ENCODE measurements around the gene MED13L. TPM values are rescaled to one million over a fixed set of nuclear protein-coding genes. Genes with fewer than 3 reads are reported as not detected.

The MED13L gene
- total RNA-seq, 1 donor from 2014 or later: 79.3 TPM

DNA sequence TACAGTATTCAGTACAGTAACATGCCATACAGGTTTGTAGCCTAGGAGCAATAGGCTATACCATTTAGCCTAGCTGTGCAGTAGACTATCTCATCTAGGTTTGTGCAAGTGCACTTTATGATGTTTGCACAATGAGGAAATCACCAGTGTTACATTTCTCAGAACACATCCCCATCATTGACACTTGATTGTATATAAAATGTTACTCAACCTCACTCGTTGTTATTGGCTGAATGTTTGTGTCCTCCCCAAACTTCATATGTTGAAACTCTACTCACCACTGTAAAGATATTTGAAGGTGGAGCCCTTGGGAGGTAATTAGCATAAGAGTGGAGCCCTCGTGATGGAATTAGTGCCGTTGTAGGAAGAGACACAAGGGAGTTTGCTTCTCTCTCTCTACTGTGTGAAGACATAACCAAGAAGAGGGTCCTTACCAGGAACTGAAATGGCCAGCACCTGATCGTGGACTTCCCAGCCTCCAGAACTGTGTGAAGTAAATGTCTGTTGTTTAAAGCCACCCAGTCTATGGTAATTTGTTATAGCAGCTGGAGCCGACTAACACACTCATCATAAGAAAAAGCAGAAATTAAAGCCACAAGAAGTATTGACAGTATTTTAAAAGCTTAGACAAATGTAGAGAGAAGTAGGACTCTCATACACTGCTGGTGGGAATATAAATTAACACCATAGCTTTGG lies 3.2 kb upstream of the MED13L start:
- intact Hi-C loops (cut with micrococcal nuclease): no loop called here

DNA sequence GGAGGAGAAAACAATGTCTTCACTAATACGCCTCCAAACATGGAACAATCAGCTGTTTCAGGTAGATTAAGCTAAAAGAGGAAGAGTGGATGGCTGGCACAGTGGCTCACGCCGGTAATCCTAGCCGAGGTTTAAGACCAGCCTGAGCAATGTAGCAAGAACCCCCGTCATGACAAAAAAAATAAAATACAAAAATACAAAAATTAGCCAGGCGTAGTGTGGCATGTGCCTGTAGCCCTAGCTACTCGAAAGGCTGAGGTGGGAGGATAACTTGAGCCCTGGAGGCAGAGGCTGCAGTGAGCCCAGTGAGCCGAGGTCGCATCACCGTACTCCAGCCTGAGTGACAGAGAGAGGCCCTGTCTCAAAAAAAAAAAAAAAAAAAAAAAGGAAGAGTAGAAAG lies 1.2 kb upstream of the MED13L start:
- intact Hi-C loops (cut with micrococcal nuclease): loop anchor here (5.0 kb wide), 4 partner anchors 44 to 394 kb away; no protein-coding TSS in a partner anchor

DNA sequence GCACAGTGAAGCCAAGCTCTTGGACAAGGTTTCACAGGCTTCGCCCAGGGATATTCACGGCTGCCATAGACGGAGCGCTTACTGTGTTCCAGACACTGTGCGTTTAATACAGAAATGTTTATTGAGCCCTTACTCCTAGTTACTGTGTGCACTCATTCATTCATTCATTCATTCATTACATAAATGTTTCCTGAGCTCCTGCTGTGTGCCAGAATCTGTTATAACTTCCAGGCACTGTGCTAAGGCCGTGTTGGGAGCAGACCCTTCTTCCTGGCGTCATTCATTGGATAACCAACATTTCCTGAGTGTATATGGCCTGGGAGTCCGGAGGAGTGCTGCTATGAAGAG lies 760 bp upstream of the MED13L start:
- intact Hi-C loops (cut with micrococcal nuclease): loop anchor here (5.0 kb wide), 4 partner anchors 44 to 394 kb away; no protein-coding TSS in a partner anchor

DNA sequence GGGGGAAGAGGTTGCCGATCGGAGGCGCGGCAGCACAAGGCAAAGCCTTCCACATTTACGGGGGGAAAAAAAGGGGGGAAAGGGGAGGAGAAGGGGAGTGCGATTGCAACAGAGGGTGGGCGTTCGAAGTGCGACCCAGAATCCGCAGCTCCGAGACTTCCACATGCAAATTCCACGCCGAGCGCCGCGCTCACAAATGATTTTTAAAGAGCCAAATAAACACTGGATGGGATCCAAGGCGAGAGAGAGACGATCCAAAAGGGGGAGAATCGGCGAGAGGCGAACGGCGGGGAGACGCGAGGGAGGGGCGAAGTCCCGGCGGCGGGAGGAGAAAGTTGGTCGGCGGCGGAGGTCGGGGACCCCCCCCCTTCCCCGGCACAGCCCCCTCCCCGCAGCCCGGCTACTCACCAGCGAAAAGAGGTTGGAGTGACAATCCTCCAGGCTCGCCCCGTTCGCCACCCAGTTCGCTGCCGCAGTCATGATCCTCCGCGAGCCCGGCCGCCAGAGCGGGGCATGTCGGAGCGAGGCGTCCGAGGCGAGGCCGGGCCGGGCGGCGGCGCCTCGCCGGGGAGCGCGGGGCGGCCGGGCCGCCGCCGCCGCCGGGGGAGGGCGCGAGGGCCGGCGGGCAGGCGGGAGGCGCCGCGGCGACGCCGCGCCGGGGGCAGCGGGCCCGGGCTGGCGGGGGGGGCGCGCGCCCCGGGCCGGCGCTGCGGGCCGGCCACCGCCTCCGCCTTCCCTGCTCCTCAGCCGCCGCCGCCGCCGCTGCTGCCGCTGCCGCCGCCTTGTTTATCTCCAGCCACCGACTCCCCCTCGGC lies 634 bp downstream of the MED13L start:
- intact Hi-C loops (cut with micrococcal nuclease): loop anchor here (1.0 to 5.0 kb wide), 11 partner anchors 40 to 542 kb away; partner anchors contain the start of gene MAP1LC3B2

DNA sequence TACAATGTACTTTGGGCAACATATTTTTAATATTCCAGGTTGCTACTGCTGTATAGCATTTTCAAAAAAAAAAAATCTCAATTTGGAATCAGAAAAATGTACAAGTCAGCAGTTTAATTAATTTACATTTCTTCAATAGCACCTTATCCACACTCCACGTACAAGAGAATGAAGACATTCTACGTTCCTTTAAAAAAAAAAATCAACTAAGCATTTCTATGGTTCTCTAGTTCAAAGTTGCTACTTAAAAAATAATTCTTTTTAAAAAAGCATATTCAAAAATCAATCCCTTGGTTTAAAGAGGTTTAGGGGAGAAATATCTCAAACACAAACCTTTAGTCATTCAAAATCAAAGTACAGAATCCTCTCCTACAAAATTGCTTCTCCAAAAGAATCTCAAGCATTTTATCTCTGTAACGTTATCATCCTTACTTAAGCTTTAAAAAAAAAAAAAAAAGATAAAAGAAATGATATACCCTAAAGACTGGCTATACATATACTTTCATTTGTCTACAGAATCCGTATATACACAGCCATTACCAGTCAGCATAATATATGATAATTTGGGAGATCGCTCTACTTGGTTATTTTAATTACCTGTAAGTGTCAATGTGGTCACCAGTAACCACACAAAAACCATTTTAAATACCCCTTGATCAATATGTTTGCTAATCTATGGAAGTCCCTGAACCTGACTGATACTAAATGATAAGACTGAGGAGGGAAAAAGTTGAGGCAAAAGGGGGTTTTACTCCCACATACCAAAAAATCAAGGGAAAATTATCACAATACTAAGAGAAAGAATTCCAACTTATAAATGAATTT lies 2.7 kb downstream of the MED13L start:
- intact Hi-C loops (cut with micrococcal nuclease): loop anchor here (5.0 kb wide), 4 partner anchors 48 to 398 kb away; no protein-coding TSS in a partner anchor

DNA sequence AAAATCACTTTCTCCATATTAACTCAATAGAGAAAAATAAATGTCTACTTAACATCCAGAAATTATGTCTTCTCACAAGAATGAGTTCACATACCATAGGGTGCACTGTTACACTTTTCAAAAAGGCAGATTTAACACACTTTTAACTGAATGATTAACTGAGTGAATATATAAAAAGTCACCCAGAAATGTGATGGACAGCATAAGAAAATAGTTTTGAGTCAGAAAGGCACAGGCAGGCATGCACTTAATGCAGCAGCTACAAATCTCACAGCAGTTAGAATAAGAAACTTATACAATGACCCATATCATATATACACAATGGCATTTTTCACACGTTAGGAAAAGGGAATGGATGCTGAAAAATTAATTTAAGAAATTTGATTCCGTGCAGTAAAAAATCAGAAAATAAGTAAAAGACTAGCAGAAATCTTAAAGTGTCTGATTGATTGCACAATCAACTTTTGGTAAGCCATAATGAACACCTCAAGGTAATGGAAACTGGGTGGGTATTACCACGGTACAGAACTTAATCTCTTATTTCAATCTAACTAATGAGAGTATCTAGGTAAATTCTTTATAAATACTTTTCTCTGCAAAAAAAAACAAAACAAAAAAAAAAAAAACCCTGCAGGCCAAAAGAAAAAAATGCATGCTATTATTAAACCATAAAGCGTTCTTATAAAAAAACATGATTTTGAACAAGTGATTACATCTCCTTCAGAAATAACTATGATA lies 3.5 kb downstream of the MED13L start:
- intact Hi-C loops (cut with micrococcal nuclease): no loop called here

DNA sequence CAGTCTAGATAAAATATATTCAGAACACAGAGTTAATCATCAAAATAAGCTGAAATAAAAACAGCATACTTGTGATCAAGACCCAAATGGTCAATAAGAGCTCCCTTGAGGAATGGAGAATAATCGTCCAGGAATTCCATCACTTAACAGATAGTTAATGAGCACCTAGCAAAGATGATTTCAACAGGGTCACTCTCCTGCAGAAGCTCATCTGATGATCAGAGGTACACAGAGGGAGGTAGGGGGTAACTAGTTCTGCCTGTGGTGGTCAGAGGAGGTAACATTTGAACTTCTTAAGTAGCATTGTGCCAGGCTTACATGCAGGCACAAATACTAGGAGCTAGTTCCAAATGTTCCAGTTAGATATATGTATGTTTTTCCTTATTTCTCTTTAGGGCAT lies 9.5 kb downstream of the MED13L start:
- intact Hi-C loops (cut with micrococcal nuclease): no loop called here

DNA sequence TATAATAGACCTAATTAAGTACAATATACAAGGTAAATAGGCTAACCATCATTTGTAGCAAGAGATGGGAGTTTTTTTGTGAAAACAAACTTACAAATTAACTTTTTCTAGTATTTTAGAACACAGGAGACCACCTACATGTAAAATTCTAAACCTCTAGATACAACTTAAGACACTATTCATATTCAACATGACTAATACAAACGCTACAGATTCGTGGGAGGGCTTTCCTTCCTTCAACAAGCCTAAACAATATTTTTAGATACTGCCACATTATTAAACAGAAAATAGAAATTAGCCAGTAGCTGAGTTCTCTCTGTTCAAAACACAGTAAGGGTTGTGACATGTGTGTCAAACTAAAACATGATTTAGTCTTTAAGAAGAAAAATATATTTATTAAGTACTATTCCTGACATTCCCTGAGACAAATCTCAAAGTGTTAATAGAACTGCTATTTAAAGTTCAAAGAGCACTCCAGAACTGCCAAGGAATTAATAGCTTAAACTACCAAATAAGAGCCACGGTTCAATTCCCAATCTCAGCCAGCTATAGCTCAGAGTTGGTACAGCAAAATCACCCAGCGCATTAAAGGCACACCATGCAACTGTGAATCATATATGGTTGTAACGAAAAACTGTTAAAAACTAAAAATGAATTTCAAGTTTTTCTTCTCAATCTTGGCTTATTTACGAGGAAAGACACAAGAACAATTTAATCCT lies 10.7 kb downstream of the MED13L start:
- intact Hi-C loops (cut with micrococcal nuclease): no loop called here

DNA sequence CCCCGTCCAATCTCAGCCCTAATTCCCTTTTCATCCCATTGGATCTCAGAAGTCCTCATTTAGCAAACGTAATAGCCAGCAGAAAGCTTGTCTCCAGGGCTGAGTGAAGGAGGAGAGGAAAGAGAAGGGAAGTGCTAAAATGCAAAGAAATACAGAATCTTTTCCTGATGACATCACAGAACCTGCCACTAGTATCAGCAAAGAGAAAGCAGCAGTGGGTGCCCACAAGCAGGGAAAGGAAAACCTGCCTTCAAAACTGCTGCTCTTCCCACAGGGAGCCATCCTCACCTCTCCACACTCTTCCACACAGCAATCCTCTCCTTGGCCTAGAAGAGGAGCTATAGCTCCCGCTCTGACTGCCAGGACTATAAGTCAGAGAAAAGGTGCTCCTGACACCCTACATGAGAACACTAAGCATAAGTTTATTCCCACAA lies 11.3 kb downstream of the MED13L start:
- intact Hi-C loops (cut with micrococcal nuclease): no loop called here

DNA sequence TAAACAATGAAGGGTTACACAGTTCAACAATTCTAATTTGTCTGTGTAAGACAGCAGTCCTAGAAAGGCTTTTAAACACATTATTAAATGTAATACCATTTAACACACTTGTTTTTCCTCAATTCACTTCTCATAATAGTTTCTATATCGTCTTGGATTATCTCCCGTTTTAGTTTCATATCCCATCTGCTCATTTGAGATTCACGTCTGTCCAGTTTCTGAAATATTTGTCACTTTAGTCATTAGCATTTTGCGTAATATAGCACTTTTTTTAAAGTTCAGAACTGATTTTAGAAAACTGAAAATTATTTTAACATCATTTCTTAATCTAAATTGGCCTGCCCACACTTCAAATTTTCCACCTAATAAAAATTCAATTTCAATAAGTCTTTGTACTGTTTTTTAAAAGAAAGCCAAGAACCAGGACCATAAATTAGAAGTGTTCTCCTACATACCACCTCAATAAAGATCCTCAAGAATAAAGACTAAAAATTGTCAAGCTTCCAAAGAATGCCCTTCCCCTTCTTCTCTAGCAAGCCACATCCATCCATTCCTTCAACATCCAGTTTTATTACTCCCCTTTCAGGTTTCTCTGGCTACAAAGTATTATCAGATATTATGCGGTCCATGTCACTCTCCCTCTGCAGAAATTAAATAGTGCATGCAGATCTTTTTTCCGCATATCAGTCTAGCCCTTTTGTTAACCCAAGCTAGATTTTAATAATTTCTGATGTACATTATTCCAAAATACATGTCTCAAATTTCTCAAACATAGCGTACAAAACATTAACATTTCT lies 11.9 kb downstream of the MED13L start:
- intact Hi-C loops (cut with micrococcal nuclease): no loop called here

DNA sequence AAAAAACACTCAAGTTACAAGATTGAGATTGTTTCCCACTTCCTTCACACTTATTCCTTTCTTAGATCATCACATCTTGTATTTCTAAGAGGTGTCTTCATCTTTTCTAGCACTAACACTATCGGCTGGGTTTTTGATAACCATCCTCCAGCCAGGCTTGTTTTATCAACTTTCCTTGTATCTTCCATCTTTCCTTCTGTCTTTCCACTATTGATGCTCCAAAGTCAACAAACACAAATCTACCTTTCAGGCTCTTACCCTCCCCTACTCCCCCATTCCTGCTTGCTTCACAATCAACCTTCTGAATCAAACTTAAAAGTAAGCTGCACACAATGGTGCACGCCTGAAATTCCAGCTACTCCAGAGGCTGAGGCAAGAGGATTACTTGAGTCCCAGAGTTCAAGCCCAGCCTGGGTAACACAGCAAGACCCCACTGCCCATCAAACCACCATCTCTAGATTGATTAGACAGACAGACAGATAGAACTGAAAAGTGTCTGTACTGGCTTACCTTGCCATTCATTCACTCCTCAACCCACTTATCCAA lies 12.9 kb downstream of the MED13L start:
- intact Hi-C loops (cut with micrococcal nuclease): no loop called here

DNA sequence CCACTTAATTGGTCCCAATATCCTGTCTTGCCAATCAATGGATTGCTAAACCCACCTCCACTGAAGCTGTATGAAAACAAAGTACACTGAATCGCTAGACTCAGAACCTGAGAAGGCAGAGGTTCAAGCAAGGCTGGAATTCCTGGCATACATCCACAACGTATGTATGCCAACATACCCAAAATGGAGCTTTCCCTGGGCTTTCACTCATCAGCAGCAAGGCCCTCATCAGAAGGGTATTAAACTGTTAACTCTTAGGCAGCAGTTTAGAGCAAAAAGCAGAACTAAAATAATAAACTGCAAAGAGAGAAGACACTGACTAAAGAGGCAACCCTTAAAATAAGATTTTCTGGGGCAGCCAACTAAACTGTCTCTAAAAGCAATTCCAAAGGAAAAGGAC lies 13.6 kb downstream of the MED13L start:
- intact Hi-C loops (cut with micrococcal nuclease): no loop called here

DNA sequence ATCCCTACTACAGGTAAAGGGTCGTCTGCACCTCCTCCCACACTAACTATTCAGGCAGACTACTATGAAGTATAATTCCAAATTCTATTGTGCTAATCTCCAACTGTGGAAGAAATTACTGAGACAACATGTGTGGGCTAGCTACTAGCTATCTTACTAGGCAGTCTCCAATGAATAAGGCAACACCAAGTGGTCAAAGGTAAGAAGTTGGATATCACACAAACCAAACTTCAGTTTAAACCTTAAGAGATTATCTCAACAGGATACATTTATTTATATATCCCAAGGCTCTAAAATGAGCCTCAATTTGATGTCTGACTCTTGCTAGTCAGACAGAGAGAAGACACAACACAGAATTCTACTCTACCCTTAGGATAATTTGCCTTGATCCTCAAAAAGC lies 14.1 kb downstream of the MED13L start:
- intact Hi-C loops (cut with micrococcal nuclease): no loop called here

DNA sequence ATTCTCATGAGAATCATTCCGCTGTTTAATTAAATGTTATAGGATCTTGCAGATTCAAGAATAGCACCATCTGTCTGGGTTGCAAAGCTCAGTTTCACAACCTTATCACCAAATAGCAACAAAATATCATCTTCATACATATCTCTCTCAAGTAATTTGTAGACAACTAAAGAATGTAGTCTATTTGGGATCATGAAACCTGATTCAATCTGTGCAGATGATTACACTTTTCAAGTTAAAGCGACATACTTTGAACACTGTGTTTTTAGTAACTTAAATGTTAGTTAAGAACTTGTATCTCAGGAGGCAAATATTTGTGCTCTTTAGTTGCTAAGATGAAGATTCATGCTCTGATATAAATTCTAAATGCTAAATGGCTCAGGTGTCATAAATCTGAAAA lies 14.8 kb downstream of the MED13L start:
- intact Hi-C loops (cut with micrococcal nuclease): no loop called here

DNA sequence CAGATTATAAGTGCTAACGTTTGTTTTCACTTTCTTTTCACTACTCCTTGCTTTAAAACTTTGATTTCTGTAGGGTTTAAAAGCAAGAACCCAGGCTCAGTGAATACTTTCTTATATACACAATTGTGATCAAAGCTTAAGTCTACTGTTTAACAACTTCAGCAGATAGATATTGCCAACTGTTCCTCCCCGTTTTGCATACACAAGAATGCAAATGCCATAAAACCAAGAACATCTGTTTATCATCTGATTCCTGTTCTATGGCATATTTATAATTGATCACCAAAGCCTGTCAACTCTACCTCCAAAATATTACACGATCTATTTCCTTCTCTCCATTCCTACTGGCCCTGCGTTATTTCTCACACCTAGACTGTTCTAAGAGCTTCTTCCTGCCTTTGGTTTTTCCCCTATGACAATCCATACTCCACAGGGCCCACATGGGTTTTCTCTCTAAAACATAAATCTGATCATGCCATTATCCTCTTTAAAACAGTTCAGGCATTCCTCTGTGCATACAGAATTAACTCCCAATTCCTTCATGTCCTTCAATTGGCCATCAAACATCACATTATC lies 15.9 kb downstream of the MED13L start:
- intact Hi-C loops (cut with micrococcal nuclease): no loop called here

DNA sequence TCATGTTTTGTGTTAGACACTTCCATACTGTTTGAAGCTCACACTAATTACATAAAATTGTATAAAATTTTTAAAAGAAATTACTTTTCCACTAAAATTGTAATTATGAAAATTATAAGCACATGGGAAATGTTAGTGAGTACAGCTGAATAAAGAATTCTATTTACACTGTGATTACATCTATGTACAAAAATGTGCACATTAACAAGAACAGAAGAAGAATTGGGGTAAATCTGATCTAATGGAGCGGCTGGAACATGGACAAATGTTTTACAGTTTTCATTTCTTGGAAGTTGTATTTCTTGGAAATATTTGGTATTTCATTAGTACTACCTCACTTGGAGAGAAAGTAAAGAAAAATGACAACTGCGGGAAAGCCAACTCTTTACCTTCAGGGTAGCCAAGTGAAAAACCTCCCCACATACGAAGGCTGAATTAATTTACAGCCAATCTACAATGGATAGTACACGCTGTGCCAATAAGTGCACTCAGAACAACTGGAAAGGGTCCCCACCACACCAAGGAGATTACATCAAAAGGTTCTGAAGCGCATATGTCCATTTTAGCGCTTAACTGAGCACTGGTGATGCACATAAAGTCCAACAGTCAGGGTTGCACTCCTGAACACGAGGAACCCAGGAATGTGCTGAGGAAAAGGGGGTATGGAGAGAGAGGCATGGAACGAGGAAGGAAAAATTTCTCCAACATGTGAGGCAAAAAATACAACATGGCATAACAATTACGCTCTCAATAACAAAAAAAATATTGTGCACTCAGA lies 17.5 kb downstream of the MED13L start:
- intact Hi-C loops (cut with micrococcal nuclease): no loop called here

DNA sequence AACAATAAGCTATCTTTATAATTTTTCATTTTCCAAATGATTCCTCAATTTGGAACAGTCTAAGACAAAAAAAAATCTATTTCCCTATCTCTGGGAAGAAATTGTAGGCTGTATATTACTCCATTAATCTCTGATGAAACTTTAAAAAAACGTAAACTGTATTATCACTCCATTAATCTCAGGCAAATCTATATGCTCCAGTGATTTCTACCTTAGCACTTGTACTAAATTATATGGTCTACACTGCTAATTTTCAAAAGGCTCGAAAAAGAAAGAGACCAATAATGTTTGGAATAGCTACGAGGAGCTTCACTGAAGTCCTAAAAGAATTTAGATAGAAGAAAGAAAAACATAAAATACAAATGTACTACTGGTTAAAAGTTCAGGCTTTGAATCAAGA lies 19.7 kb downstream of the MED13L start:
- intact Hi-C loops (cut with micrococcal nuclease): no loop called here

DNA sequence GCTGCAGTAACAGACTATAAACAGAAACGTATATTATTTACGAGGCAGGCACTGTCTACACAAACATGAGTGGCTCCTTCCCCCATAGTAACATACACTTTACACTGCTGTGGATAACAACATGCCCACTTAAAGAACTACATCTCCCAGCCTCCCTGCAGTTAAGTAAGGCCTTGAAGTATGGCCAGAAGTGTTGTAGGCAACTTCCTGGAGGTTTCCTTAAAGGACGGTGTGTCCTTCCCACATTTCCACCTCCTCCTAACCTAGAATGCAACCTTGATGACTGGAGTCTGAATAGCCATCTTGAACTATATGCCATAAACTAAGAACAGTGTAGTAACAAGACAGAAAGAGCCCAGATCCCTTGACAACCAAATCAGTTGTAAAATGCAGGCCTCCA lies 20.3 kb downstream of the MED13L start:
- intact Hi-C loops (cut with micrococcal nuclease): no loop called here
